AG09309 (cell line): ENCODE measurements around the gene PARN.
"Not testable (repeated sequence)": the region's sequence is repeated elsewhere in the genome, so short reads cannot be mapped to it uniquely, and the experiment has no call there.

Experiments used
- DNase-seq: peaks from one replicate; pipeline ENCODE4 v3.0.0-alpha.2; 2010; ENCODE audit warnings: low read depth
- H3K4me3 ChIP-seq: 2 replicates; pipeline ENCODE4 v1.5.1; 2011; ENCODE audit warnings: mild to moderate bottlenecking, low read depth, low read length, moderate library complexity; ENCODE audit not compliant: control insufficient read depth
- TF ChIP-seq, protein P1 (sequence below): IDR thresholded peaks from 2 replicates; pipeline ENCODE4 v1.5.1; 2011; ENCODE audit warnings: mild to moderate bottlenecking, low read depth, low read length, inconsistent platforms; ENCODE audit not compliant: insufficient read depth, control insufficient read depth; ENCODE audit errors: missing control alignments

The PARN gene

DNA sequence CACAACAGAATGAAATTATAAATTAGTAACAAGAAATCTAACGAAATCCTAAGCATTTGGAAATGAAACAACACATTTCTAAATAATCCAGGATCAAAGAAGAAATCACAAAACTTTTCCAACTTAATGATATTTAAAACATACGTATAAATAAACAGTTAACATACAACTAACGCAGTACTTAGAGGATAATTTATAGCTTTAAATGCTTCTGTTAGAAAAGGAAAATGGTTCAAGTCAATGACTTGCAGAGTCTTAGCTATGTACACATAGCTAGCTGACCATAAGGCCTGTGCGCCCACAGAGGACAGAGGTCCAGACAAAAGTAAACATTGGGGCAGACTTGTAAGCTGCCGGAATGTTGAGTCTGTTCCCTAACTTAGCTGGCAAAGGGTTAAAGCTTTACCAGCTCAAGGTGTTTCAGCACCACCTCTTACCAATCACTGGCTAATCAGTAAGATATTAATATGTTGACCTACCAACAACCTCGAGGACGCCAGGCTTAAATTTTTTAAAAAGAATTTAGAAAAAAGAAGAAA, 84.6 kb downstream of the PARN start:
- H3K4me3 ChIP-seq, result no peak overlapping the region
- DNase-seq, result no peak
- TF ChIP-seq, protein P1, sequence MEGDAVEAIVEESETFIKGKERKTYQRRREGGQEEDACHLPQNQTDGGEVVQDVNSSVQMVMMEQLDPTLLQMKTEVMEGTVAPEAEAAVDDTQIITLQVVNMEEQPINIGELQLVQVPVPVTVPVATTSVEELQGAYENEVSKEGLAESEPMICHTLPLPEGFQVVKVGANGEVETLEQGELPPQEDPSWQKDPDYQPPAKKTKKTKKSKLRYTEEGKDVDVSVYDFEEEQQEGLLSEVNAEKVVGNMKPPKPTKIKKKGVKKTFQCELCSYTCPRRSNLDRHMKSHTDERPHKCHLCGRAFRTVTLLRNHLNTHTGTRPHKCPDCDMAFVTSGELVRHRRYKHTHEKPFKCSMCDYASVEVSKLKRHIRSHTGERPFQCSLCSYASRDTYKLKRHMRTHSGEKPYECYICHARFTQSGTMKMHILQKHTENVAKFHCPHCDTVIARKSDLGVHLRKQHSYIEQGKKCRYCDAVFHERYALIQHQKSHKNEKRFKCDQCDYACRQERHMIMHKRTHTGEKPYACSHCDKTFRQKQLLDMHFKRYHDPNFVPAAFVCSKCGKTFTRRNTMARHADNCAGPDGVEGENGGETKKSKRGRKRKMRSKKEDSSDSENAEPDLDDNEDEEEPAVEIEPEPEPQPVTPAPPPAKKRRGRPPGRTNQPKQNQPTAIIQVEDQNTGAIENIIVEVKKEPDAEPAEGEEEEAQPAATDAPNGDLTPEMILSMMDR, result no peak

DNA sequence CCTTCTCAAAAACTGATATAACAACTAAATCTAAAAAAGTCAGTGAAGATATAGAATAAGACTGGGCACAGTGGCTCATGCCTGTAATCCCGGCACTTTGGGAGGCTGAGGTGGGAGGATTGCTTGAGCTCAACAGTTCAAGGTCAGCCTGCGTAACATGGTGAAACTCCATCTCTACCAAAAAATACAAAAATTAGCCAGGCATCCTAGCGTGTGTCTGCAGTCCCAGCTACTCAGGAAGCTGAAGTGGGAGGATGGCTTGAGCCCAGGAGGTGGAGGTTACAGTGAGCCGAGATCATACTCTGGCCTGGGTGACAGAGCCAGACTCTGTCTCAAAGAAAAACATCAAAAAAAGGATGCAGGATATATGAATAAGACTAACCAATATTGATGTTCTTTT, 85.2 kb downstream of the PARN start:
- not testable (repeated sequence) for DNase-seq, H3K4me3 ChIP-seq

DNA sequence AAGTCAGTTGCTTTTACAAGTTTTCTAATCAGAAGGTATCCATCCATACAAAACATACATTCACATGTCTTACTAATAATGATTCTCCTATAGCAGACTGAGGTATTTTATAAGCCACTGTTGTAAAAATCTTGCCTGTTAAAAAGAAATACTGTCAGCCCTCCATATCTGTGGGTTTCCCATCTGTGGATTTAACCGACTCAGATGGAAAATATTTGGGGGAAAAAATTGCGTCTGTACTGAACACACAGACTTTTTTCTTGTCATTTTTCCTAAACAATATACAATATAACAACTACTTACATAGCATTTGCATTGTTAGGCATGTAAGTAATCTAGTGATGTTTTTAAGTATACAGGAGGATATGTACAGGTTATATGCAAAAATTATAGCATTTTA, 90.4 kb downstream of the PARN start:
- peak; percentile 17 for DNase-seq
- TF ChIP-seq, protein P1, result no peak
- no peak overlapping the region for H3K4me3 ChIP-seq

DNA sequence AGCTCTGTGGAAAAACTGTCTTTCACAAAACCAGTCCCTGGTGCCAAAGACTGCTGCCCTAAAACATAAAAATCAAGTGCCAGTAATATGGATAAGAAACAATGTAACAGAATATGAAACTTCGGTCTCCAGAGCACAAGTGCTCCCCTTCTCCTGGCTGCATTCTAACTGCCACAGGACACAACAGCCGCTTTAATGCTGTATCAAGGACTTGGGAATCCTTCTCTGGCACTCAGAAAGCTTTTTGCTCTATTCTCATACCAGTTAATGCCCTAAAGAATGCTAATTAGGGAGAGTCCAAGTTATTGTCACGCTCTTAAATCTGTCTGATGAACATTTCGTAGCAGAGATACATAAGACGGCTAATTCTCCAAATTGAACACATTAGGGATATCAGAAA, 90.9 kb downstream of the PARN start:
- H3K4me3 ChIP-seq, result no peak overlapping the region
- DNase-seq, result no peak
- TF ChIP-seq, protein P1, result no peak

DNA sequence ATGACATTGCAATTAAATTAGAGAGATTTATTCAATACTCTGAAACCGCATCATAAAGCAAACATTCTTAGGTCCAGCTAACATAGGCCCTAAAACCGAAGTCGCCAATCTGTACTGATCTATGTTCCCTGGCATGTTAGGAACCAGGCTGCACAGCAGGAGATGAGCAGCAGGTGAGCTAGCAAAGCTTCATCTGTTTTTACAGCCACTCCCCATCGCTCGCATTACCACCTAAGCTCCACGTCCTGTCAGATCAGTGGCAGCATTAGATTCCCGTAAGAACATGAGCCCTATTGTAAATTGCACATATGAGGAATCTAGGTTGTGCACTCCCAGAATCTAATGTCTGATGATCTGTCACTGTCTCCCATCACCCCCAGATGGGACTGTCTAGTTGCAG, 91.5 kb downstream of the PARN start:
- H3K4me3 ChIP-seq, result no peak overlapping the region
- TF ChIP-seq, protein P1, result no peak
- no peak for DNase-seq

DNA sequence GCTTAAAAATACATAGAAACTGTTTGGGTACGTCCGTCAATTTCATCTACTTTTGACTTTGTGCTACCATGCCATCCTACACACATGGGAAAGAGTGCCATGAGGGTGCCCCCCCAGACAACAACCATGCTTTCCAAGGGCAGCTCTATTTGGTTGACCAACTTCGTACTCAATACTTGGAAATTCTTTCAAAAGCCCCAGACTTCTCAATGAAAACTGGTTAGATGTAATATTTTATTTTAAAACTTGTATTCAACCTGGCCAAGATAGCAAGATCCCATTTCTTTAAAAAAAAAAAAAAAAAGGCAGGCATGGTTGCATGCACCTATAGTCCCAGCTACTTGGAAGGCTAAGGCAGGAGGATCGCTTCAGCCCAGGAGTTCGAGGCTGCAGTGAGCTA, 98.4 kb downstream of the PARN start:
- H3K4me3 ChIP-seq, result no peak overlapping the region
- TF ChIP-seq, protein P1, result no peak

DNA sequence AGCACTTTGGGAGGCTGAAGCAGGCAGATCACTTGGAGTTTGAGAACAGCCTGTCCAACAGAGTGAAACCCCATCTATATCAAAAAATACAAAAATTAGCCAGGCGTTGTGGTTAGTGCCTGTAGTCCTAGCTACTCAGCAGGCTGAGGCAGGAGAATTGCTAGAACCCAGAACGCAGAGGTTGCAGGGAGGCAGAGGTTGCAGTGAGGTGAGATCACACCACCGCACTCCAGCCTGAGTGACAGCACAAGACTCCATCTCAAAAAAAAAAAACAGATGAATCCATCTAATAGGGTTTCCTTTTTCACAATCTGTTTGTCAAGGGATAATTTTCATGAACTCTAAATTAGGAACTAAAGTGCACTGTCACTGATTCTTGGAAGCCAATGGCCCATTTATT, 99.0 kb downstream of the PARN start:
- no peak overlapping the region for H3K4me3 ChIP-seq
- TF ChIP-seq, protein P1, result no peak
- no peak for DNase-seq

More for the DNA sequence above, 98.4 kb downstream of the PARN start:
- no peak for DNase-seq
